H9 (cell line): Measurements from ENCODE around the gene PRKCA. TPM values are rescaled to one million over a fixed set of nuclear protein-coding genes. Genes with fewer than 3 reads are reported as not detected.

ENCODE experiments used
- DNase-seq: peaks from one replicate; pipeline ENCODE4 v3.0.0-alpha.2; 2017
- H2AFZ ChIP-seq: one replicate; pipeline ENCODE4 v1.6.1; 2013; ENCODE audit warnings: mild to moderate bottlenecking, low read length, control low read depth, moderate library complexity
- H2AK5ac ChIP-seq: 2 replicates; pipeline ENCODE4 v1.6.1; 2013; ENCODE audit warnings: low read length, control low read depth, mixed read lengths; ENCODE audit not compliant: insufficient read length
- H2BK120ac ChIP-seq: one replicate; pipeline ENCODE4 v1.6.1; 2013; ENCODE audit warnings: low read depth, mild to moderate bottlenecking, low read length, control low read depth, inconsistent platforms; ENCODE audit not compliant: poor library complexity, severe bottlenecking
- H2BK12ac ChIP-seq: 2 replicates; pipeline ENCODE4 v1.6.1; 2013; ENCODE audit warnings: low read length, control low read depth, mixed read lengths, low read depth; ENCODE audit not compliant: insufficient read length
- H2BK15ac ChIP-seq: 2 replicates; pipeline ENCODE4 v1.6.1; 2013; ENCODE audit warnings: low read depth, low read length, control low read depth
- H2BK20ac ChIP-seq: one replicate; pipeline ENCODE4 v1.6.1; 2013; ENCODE audit warnings: low read depth, mild to moderate bottlenecking, low read length, control low read depth, inconsistent platforms; ENCODE audit not compliant: poor library complexity, severe bottlenecking
- H2BK5ac ChIP-seq: 2 replicates; pipeline ENCODE4 v1.6.1; 2013; ENCODE audit warnings: low read length, control low read depth, mixed read lengths; ENCODE audit not compliant: insufficient read length
- H3K14ac ChIP-seq: 2 replicates; pipeline ENCODE4 v1.6.1; 2013; ENCODE audit warnings: low read length, control low read depth; ENCODE audit not compliant: insufficient read depth
- H3K18ac ChIP-seq: 2 replicates; pipeline ENCODE4 v1.6.1; 2013; ENCODE audit warnings: low read depth, mild to moderate bottlenecking, mixed read lengths, low read length, control low read depth; ENCODE audit not compliant: insufficient read length
- H3K23ac ChIP-seq: 2 replicates; pipeline ENCODE4 v1.6.1; 2013; ENCODE audit warnings: low read length, control low read depth, mixed read lengths, low read depth; ENCODE audit not compliant: insufficient read length
- H3K23me2 ChIP-seq: 2 replicates; pipeline ENCODE4 v1.6.1; 2013; ENCODE audit warnings: low read depth, mild to moderate bottlenecking, mixed read lengths, low read length, control low read depth; ENCODE audit not compliant: insufficient read length, poor library complexity, severe bottlenecking
- H3K27ac ChIP-seq: 2 replicates; pipeline ENCODE4 v1.5.1; 2013; ENCODE audit warnings: low read length, control low read depth, mixed read lengths, low read depth; ENCODE audit not compliant: insufficient read length
- H3K27me3 ChIP-seq: 2 replicates; pipeline ENCODE4 v1.6.1; 2013; ENCODE audit warnings: low read length, control low read depth, inconsistent platforms; ENCODE audit not compliant: insufficient read depth
- H3K4ac ChIP-seq: 2 replicates; pipeline ENCODE4 v1.6.1; 2013; ENCODE audit warnings: low read depth, mild to moderate bottlenecking, control low read depth, inconsistent platforms, low read length, moderate library complexity
- H3K4me1 ChIP-seq: 2 replicates; pipeline ENCODE4 v1.6.1; 2013; ENCODE audit warnings: low read length, control low read depth, inconsistent platforms; ENCODE audit not compliant: insufficient read depth
- H3K4me2 ChIP-seq: 2 replicates; pipeline ENCODE4 v1.6.1; 2013; ENCODE audit warnings: low read length, control low read depth, mixed read lengths; ENCODE audit not compliant: insufficient read length, insufficient read depth
- H3K56ac ChIP-seq: 2 replicates; pipeline ENCODE4 v1.6.1; 2013; ENCODE audit warnings: low read depth, mild to moderate bottlenecking, mixed read lengths, low read length, control low read depth; ENCODE audit not compliant: insufficient read length
- H3K79me1 ChIP-seq: 2 replicates; pipeline ENCODE4 v1.6.1; 2013; ENCODE audit warnings: low read depth, mild to moderate bottlenecking, moderate library complexity, low read length, control low read depth, inconsistent platforms; ENCODE audit not compliant: insufficient read depth, poor library complexity, severe bottlenecking
- H3K79me2 ChIP-seq: 2 replicates; pipeline ENCODE4 v1.6.1; 2013; ENCODE audit warnings: low read length, control low read depth, inconsistent platforms; ENCODE audit not compliant: insufficient read depth
- H3K9ac ChIP-seq: 2 replicates; pipeline ENCODE4 v1.6.1; 2013; ENCODE audit warnings: low read length, control low read depth, mixed read lengths; ENCODE audit not compliant: insufficient read length; ENCODE audit errors: extremely low read depth
- H3K9me3 ChIP-seq: one replicate; pipeline ENCODE4 v1.6.1; 2013; ENCODE audit warnings: low read depth, low read length, inconsistent platforms; ENCODE audit not compliant: control insufficient read depth
- H3T11ph ChIP-seq: one replicate; pipeline ENCODE4 v1.6.1; 2013; ENCODE audit warnings: mild to moderate bottlenecking, low read length, control low read depth, inconsistent platforms
- H4K20me1 ChIP-seq: one replicate; pipeline ENCODE4 v1.6.1; 2013; ENCODE audit not compliant: control insufficient read depth, insufficient read length, insufficient read depth
- H4K5ac ChIP-seq: 2 replicates; pipeline ENCODE4 v1.6.1; 2013; ENCODE audit warnings: low read depth, mild to moderate bottlenecking, mixed read lengths, low read length, control low read depth; ENCODE audit not compliant: insufficient read length
- H4K8ac ChIP-seq: replicated peaks from 2 replicates; pipeline ENCODE4 v1.6.1; 2013; ENCODE audit warnings: low read length, control low read depth, mixed read lengths, low read depth; ENCODE audit not compliant: insufficient read length
- H4K91ac ChIP-seq: 2 replicates; pipeline ENCODE4 v1.6.1; 2013; ENCODE audit warnings: low read depth, mild to moderate bottlenecking, moderate library complexity, mixed read lengths, low read length, control low read depth; ENCODE audit not compliant: insufficient read length
- H3K27ac Mint-ChIP-seq, 3 experiments: 2 replicates in 2 of 3; 3 replicates in 1 of 3; pipeline ENCODE4 v1.8.0; 2020 to 2021; ENCODE audit warnings: mixed read lengths in 3 of 3, mild to moderate bottlenecking in 1 of 3, moderate library complexity in 1 of 3
- H3K27me3 Mint-ChIP-seq: 2 replicates; pipeline ENCODE4 v1.8.0; 2021; ENCODE audit warnings: low read depth, mild to moderate bottlenecking, moderate library complexity, mixed read lengths
- H3K36me3 Mint-ChIP-seq, 3 experiments: 2 replicates in 2 of 3; 3 replicates in 1 of 3; pipeline ENCODE4 v1.8.0; 2020 to 2021; ENCODE audit warnings: low read depth in 3 of 3, mixed read lengths in 3 of 3; ENCODE audit not compliant: insufficient read depth in 1 of 3
- H3K4me1 Mint-ChIP-seq, 2 experiments: 2 replicates each; pipeline ENCODE4 v1.8.0; 2020; ENCODE audit warnings: mixed read lengths in 2 of 2
- H3K4me3 Mint-ChIP-seq, 2 experiments: 2 replicates in 1 of 2; 3 replicates in 1 of 2; pipeline ENCODE4 v1.8.0; 2020 to 2021; ENCODE audit warnings: mild to moderate bottlenecking in 2 of 2, mixed read lengths in 2 of 2, moderate library complexity in 1 of 2
- H3K9me3 Mint-ChIP-seq, 2 experiments: 2 replicates in 1 of 2; 3 replicates in 1 of 2; pipeline ENCODE4 v1.8.0; 2020; ENCODE audit warnings: mild to moderate bottlenecking in 2 of 2, mixed read lengths in 2 of 2, moderate library complexity in 1 of 2
- WGBS: extraction: QIAGEN DNeasy Blood & Tissue Kit; methylation state at CpG from one replicate; pipeline ENCODE4 v1.1.7; 2013; ENCODE audit warnings: missing lambda C conversion rate, low lambda C conversion rate, mixed read lengths; ENCODE audit not compliant: insufficient read length; ENCODE audit errors: extremely low coverage; 5-methylcytosine and 5-hydroxymethylcytosine counted together
- total RNA-seq: library from RNA; stranded (reverse); gene quantifications from 2 replicates; pipeline ENCODE4 v1.2.1, GENCODE V29; 2021
- TF ChIP-seq, protein P1 (sequence below): fragments of 200-600 bp; sonication (generic); conservative IDR thresholded peaks from 3 replicates; pipeline ENCODE4 v1.8.0; 2021; ENCODE audit warnings: antibody characterized with exemption, mild to moderate bottlenecking

PRKCA gene
- total RNA-seq, 1 experiment from 2014 or later = 10.5 TPM

DNA sequence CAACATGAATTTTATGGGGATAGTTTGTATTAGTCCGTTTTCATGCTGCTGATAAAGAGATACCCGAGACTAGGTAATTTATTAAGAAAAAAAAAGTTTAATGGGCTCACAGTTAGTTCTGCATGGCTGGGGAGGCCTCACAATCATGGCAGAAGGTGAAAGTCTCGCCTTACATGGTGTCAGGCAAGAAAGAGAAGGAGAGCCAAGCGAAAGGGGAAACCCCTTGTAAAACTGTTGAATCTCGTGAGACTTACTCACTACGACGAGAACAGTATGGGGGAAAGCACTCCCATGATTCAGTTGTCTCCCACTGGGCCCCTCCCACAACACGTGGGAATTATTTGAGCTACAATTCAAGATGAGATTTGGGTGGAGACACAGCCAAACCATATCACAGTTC is 181.5 kb downstream of the PRKCA start:
- DNase-seq = no peak
- H3K18ac ChIP-seq = no peak overlapping the region
- H2BK15ac ChIP-seq = no peak overlapping the region
- Mint-ChIP-seq H3K27me3 (no peaks in the 10 kb centered on the region), H3K9me3 (peaks cover 0 to 3% of the 10 kb centered on the region in 2 experiments; a peak in 1 of 5 replicates), H3K4me1 (peaks cover 22 to 26% of the 10 kb centered on the region in 2 experiments), H3K27ac (no peak overlapping the region), H3K36me3 (peaks cover 0 to 8% (median 2%) of the 10 kb centered on the region in 3 experiments; a peak in 3 of 7 replicates), H3K4me3 (no peak overlapping the region)
- no peaks in the 10 kb centered on the region for H3K79me2 ChIP-seq
- H3K9ac ChIP-seq = no peak overlapping the region
- H3K9me3 ChIP-seq = no peaks in the 10 kb centered on the region
- no CpG with 5 or more reads among the region's 8 CpGs for WGBS
- H3K23ac ChIP-seq = no peak overlapping the region
- no peaks in the 10 kb centered on the region for H3K27me3 ChIP-seq
- H2BK5ac ChIP-seq = no peak overlapping the region
- no peak overlapping the region for H3K4ac ChIP-seq
- H3K4me1 ChIP-seq = no peaks in the 10 kb centered on the region; the same call in 1 of the 2 replicates
- H2BK120ac ChIP-seq = no peak overlapping the region
- H2AFZ ChIP-seq = no peak overlapping the region
- no peak overlapping the region for H3K4me2 ChIP-seq
- H4K91ac ChIP-seq = no peak overlapping the region
- H2AK5ac ChIP-seq = no peak overlapping the region
- no peak overlapping the region for H4K8ac ChIP-seq
- H3K56ac ChIP-seq = no peak overlapping the region
- no peak overlapping the region for H3K14ac ChIP-seq
- H3K79me1 ChIP-seq = no peaks in the 10 kb centered on the region
- no peak overlapping the region for H3T11ph ChIP-seq
- H2BK20ac ChIP-seq = no peak overlapping the region
- no peaks in the 10 kb centered on the region for H3K23me2 ChIP-seq
- H3K27ac ChIP-seq = no peak overlapping the region
- H4K5ac ChIP-seq = no peak overlapping the region
- no peak overlapping the region for H2BK12ac ChIP-seq
- TF ChIP-seq, protein P1, sequence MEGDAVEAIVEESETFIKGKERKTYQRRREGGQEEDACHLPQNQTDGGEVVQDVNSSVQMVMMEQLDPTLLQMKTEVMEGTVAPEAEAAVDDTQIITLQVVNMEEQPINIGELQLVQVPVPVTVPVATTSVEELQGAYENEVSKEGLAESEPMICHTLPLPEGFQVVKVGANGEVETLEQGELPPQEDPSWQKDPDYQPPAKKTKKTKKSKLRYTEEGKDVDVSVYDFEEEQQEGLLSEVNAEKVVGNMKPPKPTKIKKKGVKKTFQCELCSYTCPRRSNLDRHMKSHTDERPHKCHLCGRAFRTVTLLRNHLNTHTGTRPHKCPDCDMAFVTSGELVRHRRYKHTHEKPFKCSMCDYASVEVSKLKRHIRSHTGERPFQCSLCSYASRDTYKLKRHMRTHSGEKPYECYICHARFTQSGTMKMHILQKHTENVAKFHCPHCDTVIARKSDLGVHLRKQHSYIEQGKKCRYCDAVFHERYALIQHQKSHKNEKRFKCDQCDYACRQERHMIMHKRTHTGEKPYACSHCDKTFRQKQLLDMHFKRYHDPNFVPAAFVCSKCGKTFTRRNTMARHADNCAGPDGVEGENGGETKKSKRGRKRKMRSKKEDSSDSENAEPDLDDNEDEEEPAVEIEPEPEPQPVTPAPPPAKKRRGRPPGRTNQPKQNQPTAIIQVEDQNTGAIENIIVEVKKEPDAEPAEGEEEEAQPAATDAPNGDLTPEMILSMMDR = no peak
- no peaks in the 10 kb centered on the region for H4K20me1 ChIP-seq
